SU-DHL-6 (cell line): ENCODE results near the gene WDR36.

ENCODE experiments used
- EZH2phosphoT487 ChIP-seq: fragments of 200-600 bp; sonication (generic), shearing (Covaris generic); conservative IDR thresholded peaks from 2 replicates; pipeline ENCODE4 v1.6.1; 2018; ENCODE audit warnings: mild to moderate bottlenecking, antibody characterized with exemption, low read length, moderate library complexity, mixed read lengths
- TF ChIP-seq, protein P1 (sequence below): fragments of 200-600 bp; sonication (generic); IDR thresholded peaks from one replicate; pipeline ENCODE4 v1.5.1; 2017; ENCODE audit warnings: antibody characterized with exemption, mild to moderate bottlenecking, low read length, moderate library complexity; ENCODE audit not compliant: insufficient read depth, poor library complexity, severe bottlenecking

- TF ChIP-seq, protein P1, sequence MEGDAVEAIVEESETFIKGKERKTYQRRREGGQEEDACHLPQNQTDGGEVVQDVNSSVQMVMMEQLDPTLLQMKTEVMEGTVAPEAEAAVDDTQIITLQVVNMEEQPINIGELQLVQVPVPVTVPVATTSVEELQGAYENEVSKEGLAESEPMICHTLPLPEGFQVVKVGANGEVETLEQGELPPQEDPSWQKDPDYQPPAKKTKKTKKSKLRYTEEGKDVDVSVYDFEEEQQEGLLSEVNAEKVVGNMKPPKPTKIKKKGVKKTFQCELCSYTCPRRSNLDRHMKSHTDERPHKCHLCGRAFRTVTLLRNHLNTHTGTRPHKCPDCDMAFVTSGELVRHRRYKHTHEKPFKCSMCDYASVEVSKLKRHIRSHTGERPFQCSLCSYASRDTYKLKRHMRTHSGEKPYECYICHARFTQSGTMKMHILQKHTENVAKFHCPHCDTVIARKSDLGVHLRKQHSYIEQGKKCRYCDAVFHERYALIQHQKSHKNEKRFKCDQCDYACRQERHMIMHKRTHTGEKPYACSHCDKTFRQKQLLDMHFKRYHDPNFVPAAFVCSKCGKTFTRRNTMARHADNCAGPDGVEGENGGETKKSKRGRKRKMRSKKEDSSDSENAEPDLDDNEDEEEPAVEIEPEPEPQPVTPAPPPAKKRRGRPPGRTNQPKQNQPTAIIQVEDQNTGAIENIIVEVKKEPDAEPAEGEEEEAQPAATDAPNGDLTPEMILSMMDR, result no peak
- no peak for TF ChIP-seq EZH2phosphoT487
Observed at GRCh38 chr5:111170279-111170678, 78.1 kb downstream of the WDR36 start.
